ENCODE measurements around the gene CDON. TPM values are rescaled to one million over a fixed set of nuclear protein-coding genes. Genes with fewer than 3 reads are reported as not detected.

The CDON gene
- total RNA-seq, 1 experiment from 2014 or later: 34.1 TPM

DNA sequence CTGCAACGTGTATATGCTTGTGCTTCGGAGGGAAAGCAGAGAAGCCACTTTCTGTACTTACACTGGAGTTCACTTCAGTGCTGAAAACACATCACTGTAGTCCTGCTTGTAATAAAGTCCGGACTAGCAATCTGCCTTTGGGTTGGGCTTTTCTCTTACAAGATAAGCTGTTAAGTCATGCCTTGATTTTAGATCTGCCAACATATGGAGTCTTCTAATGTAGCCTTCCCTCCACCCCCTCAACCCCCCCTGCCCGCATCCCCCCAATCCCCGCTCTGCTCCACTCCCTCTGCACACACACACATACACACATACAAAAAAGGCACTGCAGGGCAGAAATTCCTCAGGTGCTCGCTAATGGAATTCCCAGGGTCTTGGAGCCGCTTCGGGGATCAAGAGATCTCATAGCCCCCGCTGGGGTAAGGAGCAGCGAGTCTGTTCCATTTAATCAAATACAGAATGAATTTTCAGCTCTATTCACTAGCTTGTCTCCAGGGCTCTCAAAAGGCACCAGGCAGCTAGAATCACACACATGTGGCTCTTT, 3.4 kb downstream of the CDON start (continued):
- TF ChIP-seq, protein P1, sequence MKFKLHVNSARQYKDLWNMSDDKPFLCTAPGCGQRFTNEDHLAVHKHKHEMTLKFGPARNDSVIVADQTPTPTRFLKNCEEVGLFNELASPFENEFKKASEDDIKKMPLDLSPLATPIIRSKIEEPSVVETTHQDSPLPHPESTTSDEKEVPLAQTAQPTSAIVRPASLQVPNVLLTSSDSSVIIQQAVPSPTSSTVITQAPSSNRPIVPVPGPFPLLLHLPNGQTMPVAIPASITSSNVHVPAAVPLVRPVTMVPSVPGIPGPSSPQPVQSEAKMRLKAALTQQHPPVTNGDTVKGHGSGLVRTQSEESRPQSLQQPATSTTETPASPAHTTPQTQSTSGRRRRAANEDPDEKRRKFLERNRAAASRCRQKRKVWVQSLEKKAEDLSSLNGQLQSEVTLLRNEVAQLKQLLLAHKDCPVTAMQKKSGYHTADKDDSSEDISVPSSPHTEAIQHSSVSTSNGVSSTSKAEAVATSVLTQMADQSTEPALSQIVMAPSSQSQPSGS (CRISPR knock-in tag; IDR thresholded peaks at IDR 0.05; ENCODE audit: borderline replicate concordance, low read depth): no peak
- TF ChIP-seq, protein P2, sequence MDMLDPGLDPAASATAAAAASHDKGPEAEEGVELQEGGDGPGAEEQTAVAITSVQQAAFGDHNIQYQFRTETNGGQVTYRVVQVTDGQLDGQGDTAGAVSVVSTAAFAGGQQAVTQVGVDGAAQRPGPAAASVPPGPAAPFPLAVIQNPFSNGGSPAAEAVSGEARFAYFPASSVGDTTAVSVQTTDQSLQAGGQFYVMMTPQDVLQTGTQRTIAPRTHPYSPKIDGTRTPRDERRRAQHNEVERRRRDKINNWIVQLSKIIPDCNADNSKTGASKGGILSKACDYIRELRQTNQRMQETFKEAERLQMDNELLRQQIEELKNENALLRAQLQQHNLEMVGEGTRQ (CRISPR knock-in tag; IDR thresholded peaks at IDR 0.05): no peak
- no peak for TF ChIP-seq ZNF121 (CRISPR knock-in tag; IDR thresholded peaks at IDR 0.05)

DNA sequence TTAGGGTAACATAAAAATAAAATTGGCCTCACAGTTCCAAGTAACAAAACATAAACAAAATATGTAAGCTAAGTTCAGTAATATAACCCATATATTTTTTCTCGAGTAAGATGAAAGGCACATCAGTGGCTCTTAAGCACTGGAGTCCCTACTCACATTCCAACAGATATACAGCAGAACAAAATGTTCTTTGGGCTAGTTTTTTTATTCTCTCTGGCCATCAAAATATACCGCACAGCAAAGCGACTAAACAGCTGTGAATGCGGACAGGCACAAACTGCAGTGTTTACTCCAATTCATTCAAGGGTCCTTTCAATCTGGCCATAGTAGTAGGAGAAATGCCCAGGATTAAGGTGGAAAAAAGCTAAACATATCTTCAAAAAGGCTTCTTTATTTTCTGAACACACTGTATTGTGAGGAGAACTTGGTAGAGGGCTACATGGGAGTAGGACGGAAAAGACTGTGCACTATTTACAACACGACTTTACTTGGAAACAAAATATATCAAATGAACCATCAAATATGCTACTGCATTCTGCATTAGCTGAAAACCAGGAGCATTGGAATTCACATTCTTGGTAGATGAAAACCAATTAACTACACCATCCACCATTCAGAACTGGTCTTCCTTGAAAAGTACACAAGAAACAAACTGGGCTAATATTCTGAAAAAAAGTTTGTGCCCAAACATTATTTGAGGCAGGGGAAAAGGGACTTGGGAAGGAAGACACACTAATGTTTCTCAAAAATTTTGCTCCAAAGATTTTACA, 4.4 kb downstream of the CDON start:
- H3K4me3 Mint-ChIP-seq: no peak overlapping the region
- ChIA-PET POLR2A (no interaction called here), CTCF (interaction anchor here (0.9 kb wide), 2 partner anchors 11 to 24 kb away, joined by 4 read pairs; no protein-coding TSS in a partner anchor)

More for the DNA sequence above, 4.4 kb downstream of the CDON start:
- H3K27ac Mint-ChIP-seq: no peak overlapping the region; the same call in 1 of the 2 replicates
- H3K9me3 Mint-ChIP-seq: no peaks in the 10 kb centered on the region
- TF ChIP-seq, protein P3, sequence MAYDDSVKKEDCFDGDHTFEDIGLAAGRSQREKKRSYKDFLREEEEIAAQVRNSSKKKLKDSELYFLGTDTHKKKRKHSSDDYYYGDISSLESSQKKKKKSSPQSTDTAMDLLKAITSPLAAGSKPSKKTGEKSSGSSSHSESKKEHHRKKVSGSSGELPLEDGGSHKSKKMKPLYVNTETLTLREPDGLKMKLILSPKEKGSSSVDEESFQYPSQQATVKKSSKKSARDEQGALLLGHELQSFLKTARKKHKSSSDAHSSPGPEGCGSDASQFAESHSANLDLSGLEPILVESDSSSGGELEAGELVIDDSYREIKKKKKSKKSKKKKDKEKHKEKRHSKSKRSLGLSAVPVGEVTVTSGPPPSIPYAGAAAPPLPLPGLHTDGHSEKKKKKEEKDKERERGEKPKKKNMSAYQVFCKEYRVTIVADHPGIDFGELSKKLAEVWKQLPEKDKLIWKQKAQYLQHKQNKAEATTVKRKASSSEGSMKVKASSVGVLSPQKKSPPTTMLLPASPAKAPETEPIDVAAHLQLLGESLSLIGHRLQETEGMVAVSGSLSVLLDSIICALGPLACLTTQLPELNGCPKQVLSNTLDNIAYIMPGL (CRISPR knock-in tag; IDR thresholded peaks at IDR 0.05): no peak
- TF ChIP-seq NR2C2 (CRISPR knock-in tag; IDR thresholded peaks at IDR 0.05) (no peak), HMGA2 (CRISPR knock-in tag; IDR thresholded peaks at IDR 0.05) (no peak), TP53 (CRISPR knock-in tag; IDR thresholded peaks at IDR 0.05) (no peak), NFYB (CRISPR knock-in tag; conservative IDR thresholded peaks at IDR 0.05; ENCODE audit: low read depth) (no peak), JUN (CRISPR knock-in tag; IDR thresholded peaks at IDR 0.05) (no peak), TEAD4 (CRISPR knock-in tag; IDR thresholded peaks at IDR 0.05) (no peak), ZNF423 (CRISPR knock-in tag; IDR thresholded peaks at IDR 0.05) (no peak), FOXP1 (CRISPR knock-in tag; IDR thresholded peaks at IDR 0.05; ENCODE audit: borderline replicate concordance) (no peak), SOX15 (CRISPR knock-in tag; IDR thresholded peaks at IDR 0.05) (no peak), TEAD1 (CRISPR knock-in tag; IDR thresholded peaks at IDR 0.05) (no peak), ELF4 (CRISPR knock-in tag; IDR thresholded peaks at IDR 0.05; ENCODE audit: low read depth) (no peak), ZNF219 (CRISPR knock-in tag; IDR thresholded peaks at IDR 0.05; ENCODE audit: borderline replicate concordance) (no peak), MYBL2 (CRISPR knock-in tag; IDR thresholded peaks at IDR 0.05) (no peak), CREM (CRISPR knock-in tag; IDR thresholded peaks at IDR 0.05) (no peak)
- TF ChIP-seq, protein P4, sequence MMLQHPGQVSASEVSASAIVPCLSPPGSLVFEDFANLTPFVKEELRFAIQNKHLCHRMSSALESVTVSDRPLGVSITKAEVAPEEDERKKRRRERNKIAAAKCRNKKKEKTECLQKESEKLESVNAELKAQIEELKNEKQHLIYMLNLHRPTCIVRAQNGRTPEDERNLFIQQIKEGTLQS (CRISPR knock-in tag; conservative IDR thresholded peaks at IDR 0.05): no peak
- TF ChIP-seq, protein P5, sequence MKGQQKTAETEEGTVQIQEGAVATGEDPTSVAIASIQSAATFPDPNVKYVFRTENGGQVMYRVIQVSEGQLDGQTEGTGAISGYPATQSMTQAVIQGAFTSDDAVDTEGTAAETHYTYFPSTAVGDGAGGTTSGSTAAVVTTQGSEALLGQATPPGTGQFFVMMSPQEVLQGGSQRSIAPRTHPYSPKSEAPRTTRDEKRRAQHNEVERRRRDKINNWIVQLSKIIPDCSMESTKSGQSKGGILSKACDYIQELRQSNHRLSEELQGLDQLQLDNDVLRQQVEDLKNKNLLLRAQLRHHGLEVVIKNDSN (CRISPR knock-in tag; IDR thresholded peaks at IDR 0.05): no peak
- TF ChIP-seq, protein P2 (CRISPR knock-in tag; IDR thresholded peaks at IDR 0.05): no peak
- TF ChIP-seq, protein P6, sequence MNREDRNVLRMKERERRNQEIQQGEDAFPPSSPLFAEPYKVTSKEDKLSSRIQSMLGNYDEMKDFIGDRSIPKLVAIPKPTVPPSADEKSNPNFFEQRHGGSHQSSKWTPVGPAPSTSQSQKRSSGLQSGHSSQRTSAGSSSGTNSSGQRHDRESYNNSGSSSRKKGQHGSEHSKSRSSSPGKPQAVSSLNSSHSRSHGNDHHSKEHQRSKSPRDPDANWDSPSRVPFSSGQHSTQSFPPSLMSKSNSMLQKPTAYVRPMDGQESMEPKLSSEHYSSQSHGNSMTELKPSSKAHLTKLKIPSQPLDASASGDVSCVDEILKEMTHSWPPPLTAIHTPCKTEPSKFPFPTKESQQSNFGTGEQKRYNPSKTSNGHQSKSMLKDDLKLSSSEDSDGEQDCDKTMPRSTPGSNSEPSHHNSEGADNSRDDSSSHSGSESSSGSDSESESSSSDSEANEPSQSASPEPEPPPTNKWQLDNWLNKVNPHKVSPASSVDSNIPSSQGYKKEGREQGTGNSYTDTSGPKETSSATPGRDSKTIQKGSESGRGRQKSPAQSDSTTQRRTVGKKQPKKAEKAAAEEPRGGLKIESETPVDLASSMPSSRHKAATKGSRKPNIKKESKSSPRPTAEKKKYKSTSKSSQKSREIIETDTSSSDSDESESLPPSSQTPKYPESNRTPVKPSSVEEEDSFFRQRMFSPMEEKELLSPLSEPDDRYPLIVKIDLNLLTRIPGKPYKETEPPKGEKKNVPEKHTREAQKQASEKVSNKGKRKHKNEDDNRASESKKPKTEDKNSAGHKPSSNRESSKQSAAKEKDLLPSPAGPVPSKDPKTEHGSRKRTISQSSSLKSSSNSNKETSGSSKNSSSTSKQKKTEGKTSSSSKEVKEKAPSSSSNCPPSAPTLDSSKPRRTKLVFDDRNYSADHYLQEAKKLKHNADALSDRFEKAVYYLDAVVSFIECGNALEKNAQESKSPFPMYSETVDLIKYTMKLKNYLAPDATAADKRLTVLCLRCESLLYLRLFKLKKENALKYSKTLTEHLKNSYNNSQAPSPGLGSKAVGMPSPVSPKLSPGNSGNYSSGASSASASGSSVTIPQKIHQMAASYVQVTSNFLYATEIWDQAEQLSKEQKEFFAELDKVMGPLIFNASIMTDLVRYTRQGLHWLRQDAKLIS (CRISPR knock-in tag; IDR thresholded peaks at IDR 0.05; ENCODE audit: borderline replicate concordance): no peak
- TF ChIP-seq, protein P7, sequence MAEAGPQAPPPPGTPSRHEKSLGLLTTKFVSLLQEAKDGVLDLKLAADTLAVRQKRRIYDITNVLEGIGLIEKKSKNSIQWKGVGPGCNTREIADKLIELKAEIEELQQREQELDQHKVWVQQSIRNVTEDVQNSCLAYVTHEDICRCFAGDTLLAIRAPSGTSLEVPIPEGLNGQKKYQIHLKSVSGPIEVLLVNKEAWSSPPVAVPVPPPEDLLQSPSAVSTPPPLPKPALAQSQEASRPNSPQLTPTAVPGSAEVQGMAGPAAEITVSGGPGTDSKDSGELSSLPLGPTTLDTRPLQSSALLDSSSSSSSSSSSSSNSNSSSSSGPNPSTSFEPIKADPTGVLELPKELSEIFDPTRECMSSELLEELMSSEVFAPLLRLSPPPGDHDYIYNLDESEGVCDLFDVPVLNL (CRISPR knock-in tag; IDR thresholded peaks at IDR 0.05; ENCODE audit: borderline replicate concordance, low read depth): no peak
- no peak for DNase-seq (ENCODE audit: low spot score)
- H3K4me1 Mint-ChIP-seq: peaks cover 29% of the 10 kb centered on the region
- no peak for ATAC-seq
- no peaks in the 10 kb centered on the region for H3K36me3 Mint-ChIP-seq
- no peaks in the 10 kb centered on the region for H3K27me3 Mint-ChIP-seq (ENCODE audit: low read depth)
